Neural progenitor cell (in vitro differentiated cells): ENCODE measurements around the gene PGP. TPM values are rescaled to one million over a fixed set of nuclear protein-coding genes. Genes with fewer than 3 reads are reported as not detected.

Experiments used
- DNase-seq: peaks from one replicate; pipeline ENCODE4 v3.0.0-alpha.2; 2016; ENCODE audit warnings: low spot score
- H2AFZ ChIP-seq: fragments of 200-600 bp; sonication (generic); replicated peaks from 2 replicates; pipeline ENCODE4 v1.6.1; 2016; ENCODE audit warnings: antibody characterized with exemption
- H3F3A ChIP-seq: fragments of 200-600 bp; sonication (generic); 2 replicates; pipeline ENCODE4 v1.6.1; 2016; ENCODE audit warnings: antibody characterized with exemption, low read depth
- H3K27ac ChIP-seq: fragments of 200-600 bp; sonication (generic); 2 replicates; pipeline ENCODE4 v1.5.1; 2016; ENCODE audit warnings: mild to moderate bottlenecking
- H3K27me3 ChIP-seq: fragments of 200-600 bp; sonication (generic); 2 replicates; pipeline ENCODE4 v1.6.1; 2016; ENCODE audit warnings: mild to moderate bottlenecking, moderate library complexity
- H3K36me3 ChIP-seq: fragments of 200-600 bp; sonication (generic); 2 replicates; pipeline ENCODE4 v1.5.1; 2016
- H3K4me1 ChIP-seq: fragments of 200-600 bp; sonication (generic); 2 replicates; pipeline ENCODE4 v1.6.1; 2016; ENCODE audit warnings: mixed run types
- H3K4me2 ChIP-seq: fragments of 200-600 bp; sonication (generic); 2 replicates; pipeline ENCODE4 v1.6.1; 2016
- H3K4me3 ChIP-seq: fragments of 200-600 bp; sonication (generic); 2 replicates; pipeline ENCODE4 v1.5.1; 2016
- H3K79me2 ChIP-seq: fragments of 200-600 bp; sonication (generic); 2 replicates; pipeline ENCODE4 v1.6.1; 2016; ENCODE audit warnings: low read depth
- H3K9ac ChIP-seq: fragments of 200-600 bp; sonication (generic); 2 replicates; pipeline ENCODE4 v1.6.1; 2016
- H3K9me3 ChIP-seq: fragments of 200-600 bp; sonication (generic); 2 replicates; pipeline ENCODE4 v1.5.1; 2016; ENCODE audit warnings: low read depth
- H4K20me1 ChIP-seq: fragments of 200-600 bp; sonication (generic); 2 replicates; pipeline ENCODE4 v1.6.1; 2016; ENCODE audit warnings: low read depth
- H3K27ac Mint-ChIP-seq: 3 replicates; pipeline ENCODE4 v1.8.0; 2021; ENCODE audit warnings: mixed read lengths
- H3K27me3 Mint-ChIP-seq: 2 replicates; pipeline ENCODE4 v1.8.0; 2022; ENCODE audit warnings: low read depth, mild to moderate bottlenecking, inconsistent platforms, moderate library complexity, mixed read lengths; ENCODE audit not compliant: insufficient read depth
- H3K36me3 Mint-ChIP-seq: 3 replicates; pipeline ENCODE4 v1.8.0; 2021; ENCODE audit warnings: mixed read lengths
- H3K4me1 Mint-ChIP-seq: 3 replicates; pipeline ENCODE4 v1.8.0; 2021; ENCODE audit warnings: mixed read lengths
- H3K4me3 Mint-ChIP-seq: 3 replicates; pipeline ENCODE4 v1.8.0; 2021; ENCODE audit warnings: mild to moderate bottlenecking, moderate library complexity, mixed read lengths
- H3K9me3 Mint-ChIP-seq: 3 replicates; pipeline ENCODE4 v1.8.0; 2020; ENCODE audit warnings: mixed read lengths
- CTCF ChIP-seq: fragments of 200-600 bp; sonication (generic); IDR thresholded peaks from 2 replicates; pipeline ENCODE4 v1.5.1; 2017; ENCODE audit warnings: antibody characterized with exemption, mild to moderate bottlenecking
- EZH2 ChIP-seq: fragments of 200-600 bp; sonication (generic); IDR thresholded peaks from 2 replicates; pipeline ENCODE4 v1.6.1; 2017; ENCODE audit warnings: antibody characterized with exemption, mild to moderate bottlenecking, moderate library complexity
- EZH2phosphoT487 ChIP-seq: fragments of 200-600 bp; sonication (generic); IDR thresholded peaks from 2 replicates; pipeline ENCODE4 v1.6.1; 2017; ENCODE audit warnings: antibody characterized with exemption
- total RNA-seq: library from RNA; depleted of rRNA; stranded (reverse); fragments of >200 nt; gene quantifications from 2 replicates; pipeline ENCODE4 v1.2.3, GENCODE V29; 2015; ENCODE audit warnings: low replicate concordance

PGP gene
- total RNA-seq, 1 donor from 2014 or later = 13.3 TPM

DNA sequence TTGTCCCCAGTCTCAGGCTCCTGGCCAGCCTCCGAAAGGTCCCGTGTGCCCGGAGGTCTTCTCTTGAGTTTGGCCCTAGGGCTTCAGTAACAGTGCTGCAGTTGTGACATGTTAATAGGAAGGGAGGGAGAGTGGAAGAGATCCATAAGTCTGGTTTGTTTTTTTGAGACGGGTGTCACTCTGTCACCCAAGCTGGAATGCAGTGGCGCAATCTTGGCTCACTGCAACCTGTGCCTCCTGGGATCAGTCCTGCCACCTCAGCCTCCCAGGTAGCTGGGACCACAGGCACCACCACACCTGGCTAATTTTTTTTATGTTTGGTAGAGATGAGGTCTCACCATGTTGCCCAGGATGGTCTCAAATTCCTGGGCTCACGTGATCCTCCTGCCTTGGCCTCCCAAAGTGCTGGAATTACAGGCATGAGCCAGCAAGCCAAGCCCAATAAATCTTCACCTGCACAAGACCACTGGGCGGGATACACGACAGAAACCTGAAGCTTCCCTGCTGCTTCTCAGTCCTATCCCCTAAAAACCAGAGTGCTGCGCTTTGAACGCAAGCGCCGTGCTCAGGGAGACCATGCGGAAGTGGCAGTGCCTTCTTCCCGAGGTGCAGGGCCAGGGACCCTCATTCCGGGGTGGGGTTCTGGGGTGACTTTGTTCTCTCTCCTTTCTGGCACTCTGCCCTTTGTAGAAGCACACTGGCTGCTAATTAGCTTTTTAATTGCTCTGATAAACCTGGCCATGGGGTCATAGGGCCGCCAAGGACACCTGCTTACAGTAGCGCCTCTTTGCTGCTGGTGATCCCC lies 48.2 kb downstream of the PGP start:
- no peak overlapping the region for H3K9ac ChIP-seq
- H3K4me1 Mint-ChIP-seq = no peaks in the 10 kb centered on the region
- H3K4me2 ChIP-seq = no peak overlapping the region
- H3K79me2 ChIP-seq = peaks cover 29% of the 10 kb centered on the region
- H3K4me3 ChIP-seq = no peak overlapping the region
- H3K27me3 ChIP-seq = no peaks in the 10 kb centered on the region
- no peaks in the 10 kb centered on the region for H3K36me3 ChIP-seq
- no peak overlapping the region for H3K4me3 Mint-ChIP-seq
- no peaks in the 10 kb centered on the region for H3K9me3 Mint-ChIP-seq
- H3K27ac ChIP-seq = no peak overlapping the region
- peaks cover 5% of the 10 kb centered on the region for H3F3A ChIP-seq
- peaks cover 2% of the 10 kb centered on the region for H3K36me3 Mint-ChIP-seq
- TF ChIP-seq EZH2 (no peak), CTCF (no peak), EZH2phosphoT487 (no peak)
- no peaks in the 10 kb centered on the region for H3K9me3 ChIP-seq
- H3K27ac Mint-ChIP-seq = no peak overlapping the region
- H4K20me1 ChIP-seq = peaks cover 17% of the 10 kb centered on the region
- DNase-seq = no peak
- H2AFZ ChIP-seq = no peak overlapping the region
- peaks cover 2% of the 10 kb centered on the region for H3K27me3 Mint-ChIP-seq
- no peaks in the 10 kb centered on the region for H3K4me1 ChIP-seq

DNA sequence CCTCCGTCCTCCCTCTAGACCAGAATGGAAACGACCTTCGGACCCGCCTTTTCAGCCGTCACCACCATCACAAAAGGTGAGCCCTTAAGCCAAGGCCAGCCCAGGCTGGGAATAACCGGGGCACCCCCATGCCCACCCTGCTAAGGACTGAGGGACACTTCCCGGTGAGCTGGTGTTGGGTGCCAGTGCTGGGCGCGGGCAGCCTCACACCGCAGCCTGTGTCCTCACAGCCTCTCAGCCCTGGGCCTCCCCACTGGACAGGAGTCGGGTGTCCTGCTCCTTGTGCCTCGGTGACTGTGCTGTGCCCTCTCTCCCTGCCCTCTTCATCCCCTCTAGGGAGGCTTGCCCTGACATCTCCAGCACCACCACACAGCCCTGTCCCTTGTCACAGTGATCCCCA lies 48.8 kb downstream of the PGP start:
- H3K36me3 ChIP-seq = no peaks in the 10 kb centered on the region
- no peaks in the 10 kb centered on the region for H3K9me3 Mint-ChIP-seq

GRCh38 chr16:2163211-2163881 lies 51.3 kb downstream of the PGP start:
- H3K27ac Mint-ChIP-seq = no peak overlapping the region
- Histone ChIP-seq H3K9ac (no peak overlapping the region), H3K36me3 (no peaks in the 10 kb centered on the region), H3K4me2 (no peak overlapping the region), H3K4me1 (peaks cover 18% of the 10 kb centered on the region), H3K27ac (no peak overlapping the region), H4K20me1 (peaks cover 43% of the 10 kb centered on the region), H3F3A (peaks cover 8% of the 10 kb centered on the region), H3K79me2 (peaks cover 58% of the 10 kb centered on the region), H3K27me3 (no peaks in the 10 kb centered on the region), H3K9me3 (no peaks in the 10 kb centered on the region), H3K4me3 (no peak overlapping the region), H2AFZ (no peak overlapping the region)
- H3K9me3 Mint-ChIP-seq = no peaks in the 10 kb centered on the region
- peaks cover 6% of the 10 kb centered on the region for H3K4me1 Mint-ChIP-seq
- no peak for TF ChIP-seq EZH2phosphoT487
- no peak for TF ChIP-seq EZH2
- no peak for TF ChIP-seq CTCF
- H3K36me3 Mint-ChIP-seq = peaks cover 2% of the 10 kb centered on the region
- DNase-seq = no peak
- H3K27me3 Mint-ChIP-seq = peaks cover 2% of the 10 kb centered on the region
- H3K4me3 Mint-ChIP-seq = no peak overlapping the region

More for the DNA sequence above, 48.8 kb downstream of the PGP start:
- Histone ChIP-seq H3K4me3 (no peak overlapping the region), H3K27ac (no peak overlapping the region), H4K20me1 (peaks cover 21% of the 10 kb centered on the region), H3K9me3 (no peaks in the 10 kb centered on the region), H3K4me1 (no peaks in the 10 kb centered on the region), H3K9ac (no peak overlapping the region), H3K4me2 (no peak overlapping the region), H3F3A (peaks cover 6% of the 10 kb centered on the region), H3K27me3 (no peaks in the 10 kb centered on the region), H2AFZ (no peak overlapping the region), H3K79me2 (peaks cover 35% of the 10 kb centered on the region)
- Mint-ChIP-seq H3K27ac (no peak overlapping the region), H3K36me3 (peaks cover 2% of the 10 kb centered on the region), H3K4me3 (no peak overlapping the region), H3K4me1 (no peaks in the 10 kb centered on the region), H3K27me3 (peaks cover 2% of the 10 kb centered on the region)
- no peak for DNase-seq
- TF ChIP-seq CTCF (no peak), EZH2phosphoT487 (no peak), EZH2 (no peak)
